AG10803 (cell line): ENCODE measurements around the gene KLK8.

Source experiments
- DNase-seq: peaks from one replicate; pipeline ENCODE4 v3.0.0; 2010; ENCODE audit warnings: low read depth
- H3K4me3 ChIP-seq: 2 replicates; pipeline ENCODE4 v1.5.1; 2011; ENCODE audit warnings: mild to moderate bottlenecking, low read length, control low read depth
- TF ChIP-seq, protein P1 (sequence below): conservative IDR thresholded peaks from 2 replicates; pipeline ENCODE4 v1.5.1; 2011; ENCODE audit warnings: mild to moderate bottlenecking, low read length, control low read depth, inconsistent platforms

KLK8 gene, protein sequence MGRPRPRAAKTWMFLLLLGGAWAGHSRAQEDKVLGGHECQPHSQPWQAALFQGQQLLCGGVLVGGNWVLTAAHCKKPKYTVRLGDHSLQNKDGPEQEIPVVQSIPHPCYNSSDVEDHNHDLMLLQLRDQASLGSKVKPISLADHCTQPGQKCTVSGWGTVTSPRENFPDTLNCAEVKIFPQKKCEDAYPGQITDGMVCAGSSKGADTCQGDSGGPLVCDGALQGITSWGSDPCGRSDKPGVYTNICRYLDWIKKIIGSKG

GRCh38 chr19:51001515-51001914 is at the start of gene KLK8:
Gene KLK8, minus strand, starts transcription at chr19:51001604. Its CDS starts 437 bp downstream, at chr19:51001167.
- TF ChIP-seq, protein P1, sequence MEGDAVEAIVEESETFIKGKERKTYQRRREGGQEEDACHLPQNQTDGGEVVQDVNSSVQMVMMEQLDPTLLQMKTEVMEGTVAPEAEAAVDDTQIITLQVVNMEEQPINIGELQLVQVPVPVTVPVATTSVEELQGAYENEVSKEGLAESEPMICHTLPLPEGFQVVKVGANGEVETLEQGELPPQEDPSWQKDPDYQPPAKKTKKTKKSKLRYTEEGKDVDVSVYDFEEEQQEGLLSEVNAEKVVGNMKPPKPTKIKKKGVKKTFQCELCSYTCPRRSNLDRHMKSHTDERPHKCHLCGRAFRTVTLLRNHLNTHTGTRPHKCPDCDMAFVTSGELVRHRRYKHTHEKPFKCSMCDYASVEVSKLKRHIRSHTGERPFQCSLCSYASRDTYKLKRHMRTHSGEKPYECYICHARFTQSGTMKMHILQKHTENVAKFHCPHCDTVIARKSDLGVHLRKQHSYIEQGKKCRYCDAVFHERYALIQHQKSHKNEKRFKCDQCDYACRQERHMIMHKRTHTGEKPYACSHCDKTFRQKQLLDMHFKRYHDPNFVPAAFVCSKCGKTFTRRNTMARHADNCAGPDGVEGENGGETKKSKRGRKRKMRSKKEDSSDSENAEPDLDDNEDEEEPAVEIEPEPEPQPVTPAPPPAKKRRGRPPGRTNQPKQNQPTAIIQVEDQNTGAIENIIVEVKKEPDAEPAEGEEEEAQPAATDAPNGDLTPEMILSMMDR, result no peak
- H3K4me3 ChIP-seq, result no peak within 1 kb of the TSS
- DNase-seq, result no peak

GRCh38 chr19:51047031-51047335 is 45.6 kb upstream of the KLK8 start:
- no peak overlapping the region for H3K4me3 ChIP-seq
- TF ChIP-seq, protein P1, result no peak
- no peak for DNase-seq

DNA sequence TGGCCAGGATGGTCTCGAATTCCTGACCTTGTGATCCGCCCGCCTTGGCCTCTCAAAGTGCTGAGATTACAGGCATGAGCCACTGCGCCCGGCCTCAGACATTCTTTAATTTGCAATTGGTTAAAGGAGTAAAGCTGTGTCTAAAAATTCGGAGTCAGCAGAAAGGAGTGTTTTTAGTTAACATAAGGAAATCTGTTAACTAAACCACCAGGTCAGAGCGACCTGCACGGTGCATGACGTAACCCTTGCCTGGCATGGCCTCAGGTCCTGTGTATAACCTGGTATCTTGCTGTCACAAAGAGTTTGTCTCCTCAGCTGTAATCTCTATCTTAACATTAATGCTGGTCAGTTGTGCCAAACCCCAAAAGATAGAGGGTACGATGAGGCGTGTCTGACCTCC is 42.9 kb upstream of the KLK8 start:
- TF ChIP-seq, protein P1, result no peak
- H3K4me3 ChIP-seq, result no peak overlapping the region
- DNase-seq, result no peak

- TF ChIP-seq, protein P1, result no peak
These were observed 42.1 kb upstream of the KLK8 start for GRCh38 chr19:51043497-51043896.

GRCh38 chr19:51040151-51040550 is 38.7 kb upstream of the KLK8 start:
- TF ChIP-seq, protein P1, result no peak
- no peak overlapping the region for H3K4me3 ChIP-seq
- DNase-seq, result no peak

More at GRCh38 chr19:51043497-51043896, 42.1 kb upstream of the KLK8 start:
- DNase-seq, result no peak
- no peak overlapping the region for H3K4me3 ChIP-seq

- DNase-seq, result no peak
- TF ChIP-seq, protein P1, result no peak
- H3K4me3 ChIP-seq, result no peak overlapping the region
These were observed 35.1 kb upstream of the KLK8 start for GRCh38 chr19:51036519-51036918.

DNA sequence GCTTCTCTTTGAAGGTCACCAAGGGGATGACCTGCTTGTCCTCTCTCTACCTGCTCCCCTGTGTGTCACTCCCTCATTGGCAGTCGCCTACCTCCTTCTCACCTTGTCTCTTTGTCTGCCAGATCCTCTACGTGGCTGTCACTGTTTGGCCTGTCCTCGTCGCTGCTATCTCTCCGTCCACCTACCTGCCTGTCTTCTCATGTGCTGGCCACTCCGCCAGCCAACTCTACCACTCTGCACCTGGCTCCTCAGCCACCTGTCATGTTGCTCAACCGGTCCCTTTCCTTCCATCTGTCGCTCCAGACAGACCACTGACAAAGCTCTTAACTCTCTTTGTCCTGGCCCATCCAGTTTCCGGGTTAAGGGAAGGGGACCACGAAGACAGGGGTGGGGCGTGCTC is 33.3 kb upstream of the KLK8 start, which contains the start of gene KLK12:
Gene KLK12 (minus strand): TSS at position 299 of the 400 bp plus-strand sequence. CDS start 381 bp downstream, outside the sequence.
- no peak for DNase-seq
- TF ChIP-seq, protein P1, result no peak

More for the DNA sequence above, 33.3 kb upstream of the KLK8 start, which contains the start of gene KLK12:
- no peak within 1 kb of the TSS for H3K4me3 ChIP-seq
